Fibroblast of lung (primary cell): ENCODE results near the gene ZMAT5. TPM values are rescaled to one million over a fixed set of nuclear protein-coding genes. Genes with fewer than 3 reads are reported as not detected.

Experiments used
- DNase-seq, 2 donors: peaks; one replicate each; pipeline versions ENCODE4 v3.0.0 to v3.0.0-alpha.2; 2010; ENCODE audit warnings: low read depth in 2 of 2
- H2AFZ ChIP-seq: 2 replicates; pipeline ENCODE4 v1.5.1; 2012; ENCODE audit warnings: low read length, control low read depth, inconsistent platforms
- H3K27ac ChIP-seq: 2 replicates; pipeline ENCODE4 v1.5.1; 2011; ENCODE audit warnings: low read length, control low read depth; ENCODE audit not compliant: insufficient read depth
- H3K27me3 ChIP-seq: 2 replicates; pipeline ENCODE4 v1.5.1; 2011; ENCODE audit warnings: mild to moderate bottlenecking, low read length; ENCODE audit not compliant: control insufficient read depth, insufficient read depth
- H3K36me3 ChIP-seq: 2 replicates; pipeline ENCODE4 v1.5.1; 2011; ENCODE audit warnings: low read length; ENCODE audit not compliant: control insufficient read depth, insufficient read depth
- H3K4me1 ChIP-seq: 2 replicates; pipeline ENCODE4 v1.5.1; 2011; ENCODE audit warnings: low read length; ENCODE audit not compliant: control insufficient read depth, insufficient read depth; ENCODE audit errors: extremely low read depth
- H3K4me2 ChIP-seq: 2 replicates; pipeline ENCODE4 v1.5.1; 2011; ENCODE audit warnings: low read length, control low read depth; ENCODE audit not compliant: insufficient read depth; ENCODE audit errors: extremely low read depth
- H3K4me3 ChIP-seq, 4 experiments: fragments of 200-600 bp in 1 of 4; sonication (generic) in 1 of 4; replicated peaks in 1 of 4; 2 replicates each; pipeline ENCODE4 v1.5.1; 2011 to 2016; ENCODE audit warnings: low read length in 4 of 4, low read depth in 3 of 4, mild to moderate bottlenecking in 3 of 4, control low read depth in 2 of 4, inconsistent platforms in 1 of 4, mixed read lengths in 1 of 4; ENCODE audit not compliant: insufficient read depth in 1 of 4; ENCODE audit errors: control extremely low read depth in 1 of 4
- H3K79me2 ChIP-seq: 2 replicates; pipeline ENCODE4 v1.5.1; 2012; ENCODE audit warnings: mild to moderate bottlenecking, low read length, inconsistent platforms; ENCODE audit not compliant: control insufficient read depth, insufficient read depth
- H3K9ac ChIP-seq: 2 replicates; pipeline ENCODE4 v1.5.1; 2011; ENCODE audit warnings: mild to moderate bottlenecking, low read length, control low read depth; ENCODE audit not compliant: insufficient read depth
- H3K9me3 ChIP-seq: 2 replicates; pipeline ENCODE4 v1.5.1; 2012; ENCODE audit warnings: low read depth, low read length; ENCODE audit not compliant: control insufficient read depth, insufficient read depth
- H4K20me1 ChIP-seq: 2 replicates; pipeline ENCODE4 v1.5.1; 2011; ENCODE audit warnings: low read length; ENCODE audit not compliant: control insufficient read depth, insufficient read depth; ENCODE audit errors: extremely low read depth
- CTCF ChIP-seq, 2 donors: IDR thresholded peaks in 1 of 2; conservative IDR thresholded peaks in 1 of 2; 1 replicate in 1 of 2; 2 replicates in 1 of 2; pipeline ENCODE4 v1.5.1; 2011 to 2012; ENCODE audit warnings: low read length in 2 of 2, control low read depth in 1 of 2, inconsistent platforms in 1 of 2, low read depth in 1 of 2, mild to moderate bottlenecking in 1 of 2
- EZH2 ChIP-seq: IDR thresholded peaks from 2 replicates; pipeline ENCODE4 v1.5.1; 2012; ENCODE audit warnings: low read length, control low read depth, mild to moderate bottlenecking; ENCODE audit errors: missing control alignments
- polyA minus RNA-seq: library from RNA; depleted of rRNA, polyadenylated mRNA; stranded (reverse); fragments of >200 nt; gene quantifications from 2 replicates; pipeline ENCODE4 v1.2.3, GENCODE V29; 2011; ENCODE audit warnings: low replicate concordance
- polyA plus RNA-seq, 2 donors: library from polyadenylated mRNA; depleted of rRNA in 1 of 2; stranded (reverse) in 1 of 2; unstranded in 1 of 2; fragments of >200 nt; gene quantifications; 2 replicates each; pipeline ENCODE4 v1.2.1, GENCODE V29; 2011 to 2012; ENCODE audit warnings: missing spikeins in 1 of 2
- total RNA-seq: library from RNA; depleted of rRNA; stranded (reverse); fragments of >200 nt; gene quantifications from 2 replicates; pipeline ENCODE4 v1.2.1, GENCODE V29; 2014

Gene ZMAT5
- 18.7 and 21.6 TPM in 2 replicates for total RNA-seq
- 13.4 and 21.0 TPM in 2 replicates for polyA plus RNA-seq
- polyA plus RNA-seq (2012) = 24.0 and 32.0 TPM in 2 replicates
- 12.8 and 17.9 TPM in 2 replicates for polyA minus RNA-seq

- TF ChIP-seq EZH2 (no peak), CTCF (conservative IDR thresholded peaks at IDR 0.05 in 1 of 2, IDR thresholded peaks at IDR 0.05 in 1 of 2; ENCODE audit: low read depth in 1 of 2, low read length in 2 of 2) (no peak)
- no peaks in the 10 kb centered on the region for H3K9me3 ChIP-seq
These were observed at the start of gene ZMAT5 for GRCh38 chr22:29766632-29767170. Gene ZMAT5, minus strand, starts transcription at chr22:29767007. Its CDS starts 18,463 bp downstream, at chr22:29748544.

GRCh38 chr22:29816539-29816938 is 49.7 kb upstream of the ZMAT5 start:
- Histone ChIP-seq H4K20me1 (no peaks in the 10 kb centered on the region), H3K27me3 (no peaks in the 10 kb centered on the region), H3K9me3 (no peaks in the 10 kb centered on the region), H3K79me2 (no peaks in the 10 kb centered on the region), H3K4me1 (no peaks in the 10 kb centered on the region), H2AFZ (no peak overlapping the region), H3K36me3 (peaks cover 14% of the 10 kb centered on the region), H3K9ac (no peak overlapping the region), H3K4me3 (no peak overlapping the region), H3K4me2 (peak overlapping the region; percentile 67), H3K27ac (peak overlapping the region; percentile 41)
- peak in 1 of 2 donors; percentile 47 for DNase-seq
- TF ChIP-seq CTCF (conservative IDR thresholded peaks at IDR 0.05 in 1 of 2, IDR thresholded peaks at IDR 0.05 in 1 of 2; ENCODE audit: low read depth in 1 of 2, low read length in 2 of 2) (no peak), EZH2 (no peak)

More at GRCh38 chr22:29766632-29767170, at the start of gene ZMAT5:
- H3K4me2 ChIP-seq = peak within 1 kb of the TSS; percentile 78
- H3K27ac ChIP-seq = peak within 1 kb of the TSS; percentile 89
- H4K20me1 ChIP-seq = no peaks in the 10 kb centered on the region
- peaks cover 18% of the 10 kb centered on the region for H3K79me2 ChIP-seq
- H3K27me3 ChIP-seq = no peaks in the 10 kb centered on the region
- peak within 1 kb of the TSS; percentile 100 for H2AFZ ChIP-seq
- H3K4me1 ChIP-seq = peaks cover 2% of the 10 kb centered on the region
- peak within 1 kb of the TSS; percentile 91 to 100 (median 98) for H3K4me3 ChIP-seq
- peak within 1 kb of the TSS; percentile 89 for H3K9ac ChIP-seq
- H3K36me3 ChIP-seq = no peaks in the 10 kb centered on the region
- DNase-seq = peak; percentile 96 to 97

- H3K27me3 ChIP-seq = no peaks in the 10 kb centered on the region
- H3K9ac ChIP-seq = no peak overlapping the region
- peak in 1 of 2 donors; percentile 28 for DNase-seq
- no peaks in the 10 kb centered on the region for H3K4me1 ChIP-seq
- no peaks in the 10 kb centered on the region for H3K9me3 ChIP-seq
- H2AFZ ChIP-seq = no peak overlapping the region
- H4K20me1 ChIP-seq = no peaks in the 10 kb centered on the region
- H3K27ac ChIP-seq = no peak overlapping the region
- TF ChIP-seq EZH2 (no peak), CTCF (conservative IDR thresholded peaks at IDR 0.05 in 1 of 2, IDR thresholded peaks at IDR 0.05 in 1 of 2; ENCODE audit: low read depth in 1 of 2, low read length in 2 of 2) (no peak)
- no peak overlapping the region for H3K4me3 ChIP-seq
- H3K36me3 ChIP-seq = peaks cover 16% of the 10 kb centered on the region
- H3K79me2 ChIP-seq = no peaks in the 10 kb centered on the region
- H3K4me2 ChIP-seq = peak overlapping the region; percentile 8
These were observed 49.3 kb upstream of the ZMAT5 start for GRCh38 chr22:29816128-29816527.
